H1 (cell line): ENCODE data around the gene ARRDC1. TPM values are rescaled to one million over a fixed set of nuclear protein-coding genes. Genes with fewer than 3 reads are reported as not detected.

ENCODE experiments used
- CTCF ChIA-PET: fragments of 300-600 bp; sonication (Branson Sonifier 250); formaldehyde crosslinking; loops from one replicate; lab custom pipeline; 2021; ENCODE audit not compliant: partially characterized antibody; lab: Charles Lee
- POLR2A ChIA-PET: fragments of 300-600 bp; sonication (Branson Sonifier 250); formaldehyde crosslinking; loops from one replicate; lab custom pipeline; 2021; ENCODE audit warnings: inconsistent platforms; ENCODE audit not compliant: partially characterized antibody; lab: Charles Lee
- DNase-seq, 2 experiments: peaks; one replicate each; pipeline versions ENCODE4 v3.0.0 to v3.0.0-alpha.2; 2010 to 2022; ENCODE audit warnings: low spot score in 2 of 2, low read depth in 1 of 2, mixed read lengths in 1 of 2
- FAIRE-seq: peaks from 2 replicates; lab custom pipeline; 2011; peaks lifted over from hg19 to GRCh38; lab: Jason Lieb, UNC
- H2AFZ ChIP-seq: 2 replicates; pipeline ENCODE4 v1.8.1; 2012; ENCODE audit warnings: low read length, inconsistent platforms
- H2AK5ac ChIP-seq: 2 replicates; pipeline ENCODE4 v1.6.1; 2013; ENCODE audit warnings: low read depth, low read length
- H2BK120ac ChIP-seq: replicated peaks from 2 replicates; pipeline ENCODE3; 2013; ENCODE audit warnings: low read depth, low read length, inconsistent platforms
- H2BK12ac ChIP-seq: 2 replicates; pipeline ENCODE4 v1.6.1; 2013; ENCODE audit warnings: low read depth, low read length
- H2BK15ac ChIP-seq: 2 replicates; pipeline ENCODE4 v1.6.1; 2013; ENCODE audit warnings: low read length
- H2BK20ac ChIP-seq: 2 replicates; pipeline ENCODE4 v1.6.1; 2013; ENCODE audit warnings: low read length
- H2BK5ac ChIP-seq: 2 replicates; pipeline ENCODE4 v1.6.1; 2013; ENCODE audit warnings: low read depth, low read length
- H3K14ac ChIP-seq: 2 replicates; pipeline ENCODE4 v1.6.1; 2013; ENCODE audit warnings: inconsistent platforms; ENCODE audit not compliant: insufficient read length
- H3K18ac ChIP-seq: 2 replicates; pipeline ENCODE4 v1.6.1; 2013; ENCODE audit warnings: low read length; ENCODE audit errors: extremely low read depth
- H3K23ac ChIP-seq: 2 replicates; pipeline ENCODE4 v1.6.1; 2013; ENCODE audit warnings: inconsistent platforms; ENCODE audit not compliant: insufficient read length
- H3K23me2 ChIP-seq: 2 replicates; pipeline ENCODE4 v1.6.1; 2013; ENCODE audit warnings: low read depth, low read length
- H3K27ac ChIP-seq: 2 replicates; pipeline ENCODE4 v1.6.1; 2011; ENCODE audit warnings: low read depth, low read length, inconsistent platforms
- H3K27me3 ChIP-seq, 4 experiments: replicated peaks in 1 of 4; 1 replicate in 1 of 4; 2 replicates in 3 of 4; pipeline versions ENCODE4 v1.6.1 to v1.8.1; 2011 to 2013; ENCODE audit warnings: low read length in 3 of 4, mild to moderate bottlenecking in 3 of 4, inconsistent platforms in 2 of 4, mixed read lengths in 2 of 4, moderate library complexity in 1 of 4; ENCODE audit not compliant: control insufficient read depth in 3 of 4, insufficient read depth in 3 of 4; ENCODE audit errors: extremely low read depth in 1 of 4
- H3K36me3 ChIP-seq, 4 experiments: 2 replicates each; pipeline versions ENCODE4 v1.6.1 to v1.8.1; 2011 to 2013; ENCODE audit warnings: mild to moderate bottlenecking in 4 of 4, low read length in 3 of 4, moderate library complexity in 2 of 4, control low read depth in 1 of 4, inconsistent platforms in 1 of 4; ENCODE audit not compliant: insufficient read depth in 4 of 4, control insufficient read depth in 2 of 4
- H3K4ac ChIP-seq: replicated peaks from 2 replicates; pipeline ENCODE3; 2013; ENCODE audit warnings: low read length, low read depth, mixed read lengths, inconsistent platforms; ENCODE audit not compliant: insufficient read length
- H3K4me1 ChIP-seq, 4 experiments: replicated peaks in 1 of 4; 1 replicate in 1 of 4; 2 replicates in 3 of 4; pipeline versions ENCODE4 v1.6.1 to v1.8.1; 2011 to 2013; ENCODE audit warnings: low read length in 3 of 4, inconsistent platforms in 2 of 4, mixed read lengths in 1 of 4; ENCODE audit not compliant: insufficient read depth in 4 of 4, control insufficient read depth in 3 of 4
- H3K4me2 ChIP-seq, 2 experiments: 2 replicates each; pipeline versions ENCODE4 v1.6.1 to v1.8.1; 2011 to 2013; ENCODE audit warnings: low read depth in 2 of 2, low read length in 2 of 2, control low read depth in 1 of 2, inconsistent platforms in 1 of 2, mild to moderate bottlenecking in 1 of 2; ENCODE audit not compliant: insufficient read depth in 1 of 2
- H3K4me3 ChIP-seq, 4 experiments: fragments of 200-600, 300-600 bp in 1 of 4; sonication (generic), shearing (Covaris generic), sonication (Bioruptor Twin) in 1 of 4; 2 replicates each; pipeline versions ENCODE4 v1.5.1 to v1.8.1; 2011 to 2016; ENCODE audit warnings: low read length in 4 of 4, low read depth in 3 of 4, control low read depth in 2 of 4, inconsistent platforms in 2 of 4, mild to moderate bottlenecking in 2 of 4, mixed read lengths in 1 of 4, moderate library complexity in 1 of 4; ENCODE audit not compliant: insufficient read depth in 2 of 4; ENCODE audit errors: extremely low read depth in 1 of 4
- H3K56ac ChIP-seq: replicated peaks from 2 replicates; pipeline ENCODE3; 2013; ENCODE audit warnings: low read depth, mild to moderate bottlenecking, mixed read lengths, low read length, inconsistent platforms; ENCODE audit not compliant: insufficient read length
- H3K79me1 ChIP-seq: 2 replicates; pipeline ENCODE4 v1.6.1; 2013; ENCODE audit warnings: low read depth, low read length, control low read depth
- H3K79me2 ChIP-seq, 2 experiments: 2 replicates each; pipeline versions ENCODE4 v1.6.1 to v1.8.1; 2012 to 2013; ENCODE audit warnings: low read length in 2 of 2, mild to moderate bottlenecking in 2 of 2, inconsistent platforms in 1 of 2; ENCODE audit not compliant: insufficient read depth in 2 of 2, control insufficient read depth in 1 of 2
- H3K9ac ChIP-seq, 4 experiments: replicated peaks in 1 of 4; 1 replicate in 1 of 4; 2 replicates in 3 of 4; pipeline versions ENCODE4 v1.6.1 to v1.8.1; 2011 to 2013; ENCODE audit warnings: low read depth in 3 of 4, low read length in 3 of 4, control low read depth in 2 of 4, mild to moderate bottlenecking in 2 of 4, moderate library complexity in 2 of 4, inconsistent platforms in 1 of 4; ENCODE audit errors: extremely low read depth in 1 of 4
- H3K9me3 ChIP-seq, 2 experiments: 2 replicates each; pipeline versions ENCODE4 v1.6.1 to v1.8.1; 2012 to 2013; ENCODE audit warnings: mild to moderate bottlenecking in 2 of 2, moderate library complexity in 2 of 2, control low read depth in 1 of 2, inconsistent platforms in 1 of 2, low read depth in 1 of 2, low read length in 1 of 2, mixed read lengths in 1 of 2; ENCODE audit not compliant: insufficient read depth in 2 of 2
- H4K20me1 ChIP-seq, 2 experiments: replicated peaks in 1 of 2; 2 replicates each; pipeline versions ENCODE3 to v1.8.1; 2011 to 2013; ENCODE audit warnings: inconsistent platforms in 2 of 2, low read length in 2 of 2, mild to moderate bottlenecking in 1 of 2; ENCODE audit not compliant: insufficient read depth in 2 of 2, control insufficient read depth in 1 of 2
- H4K5ac ChIP-seq: 2 replicates; pipeline ENCODE4 v1.6.1; 2013; ENCODE audit warnings: low read length, low read depth, mixed read lengths, inconsistent platforms; ENCODE audit not compliant: insufficient read length
- H4K8ac ChIP-seq: 2 replicates; pipeline ENCODE4 v1.8.0; 2013; ENCODE audit warnings: mild to moderate bottlenecking, moderate library complexity, low read length, inconsistent platforms; ENCODE audit not compliant: insufficient read depth; ENCODE audit errors: extremely low read depth
- H4K91ac ChIP-seq: replicated peaks from 2 replicates; pipeline ENCODE3; 2013; ENCODE audit warnings: low read length, mixed read lengths, inconsistent platforms; ENCODE audit not compliant: insufficient read length
- CTCF ChIP-seq, 3 experiments: IDR thresholded peaks; 1 replicate in 2 of 3; 2 replicates in 1 of 3; pipeline versions ENCODE4 v1.5.1 to v1.6.1; 2011; ENCODE audit warnings: low read length in 3 of 3, mild to moderate bottlenecking in 3 of 3, inconsistent platforms in 2 of 3, low read depth in 1 of 3, moderate library complexity in 1 of 3; ENCODE audit not compliant: insufficient read depth in 1 of 3; ENCODE audit errors: control extremely low read depth in 1 of 3
- SAP30 ChIP-seq: fragments of 300-600 bp; sonication (generic); IDR thresholded peaks from 2 replicates; pipeline ENCODE4 v1.7.1; 2012; ENCODE audit warnings: low read length, moderate library complexity, mild to moderate bottlenecking, inconsistent platforms; ENCODE audit not compliant: insufficient read depth, insufficient replicate concordance
- WGBS, 2 experiments: shearing (Covaris generic) in 1 of 2; methylation state at CpG; one replicate each; pipeline versions ENCODE4 v1.1.6 to v1.1.7; 2013 to 2015; ENCODE audit warnings: low lambda C conversion rate in 2 of 2, mixed read lengths in 2 of 2, inconsistent platforms in 1 of 2, low coverage in 1 of 2, missing lambda C conversion rate in 1 of 2; ENCODE audit not compliant: insufficient replicate concordance in 2 of 2, insufficient coverage in 1 of 2, insufficient read length in 1 of 2; ENCODE audit errors: extremely low coverage in 1 of 2, missing lambda C conversion rate in 1 of 2; 5-methylcytosine and 5-hydroxymethylcytosine counted together
- polyA plus RNA-seq, 7 experiments: library from polyadenylated mRNA; depleted of rRNA in 3 of 7; stranded (reverse) in 5 of 7; unstranded in 2 of 7; fragments of >200 nt in 5 of 7; fragments of 200-250 nt in 2 of 7; gene quantifications; 1 replicate in 5 of 7; 2 replicates in 1 of 7; 4 replicates in 1 of 7; pipeline versions ENCODE4 v1.2.1 to v1.2.3, GENCODE V29; 2011 to 2013; ENCODE audit warnings: missing spikeins in 2 of 7, mixed read lengths in 2 of 7
- total RNA-seq: library from RNA; stranded (reverse); fragmentation: NEBNext Ultra II Directional; extraction: Animal tissue kit (Norgen Biotek cat#: 25700); gene quantifications from 2 replicates; pipeline ENCODE4 v1.2.1, GENCODE V29; 2021

ARRDC1 gene
- total and polyA plus RNA-seq, 2 of the 8 experiments (the other 6 are each of a cell fraction or from before 2014, with no cell fraction given), result 22.0 to 58.4 TPM

- 89% methylated on average over 22 of the region's 25 CpGs; no CpG with 5 or more reads in 1 of the 2 experiments for WGBS, 2 experiments
- Histone ChIP-seq H3K27me3 (no peaks in the 10 kb centered on the region), H3K79me2 (peaks cover 5 to 22% of the 10 kb centered on the region in 2 experiments), H3K4me1 (peaks cover 0 to 9% (median 5%) of the 10 kb centered on the region in 4 experiments; a peak in 4 of 7 replicates), H2BK12ac (no peak overlapping the region), H2AFZ (no peak overlapping the region), H3K27ac (no peak overlapping the region), H3K14ac (no peak overlapping the region), H2BK15ac (no peak overlapping the region), H3K23ac (no peak overlapping the region), H4K8ac (peak overlapping the region; percentile 3; the same call in 1 of the 2 replicates), H2BK120ac (no peak overlapping the region), H3K79me1 (peaks cover 5% of the 10 kb centered on the region; the same call in 1 of the 2 replicates), H4K20me1 (peaks cover 10 to 22% of the 10 kb centered on the region in 2 experiments), H3K4ac (no peak overlapping the region), H4K5ac (no peak overlapping the region), H3K56ac (no peak overlapping the region)
- FAIRE-seq (no peak), DNase-seq (no peak)
- POLR2A ChIA-PET, result interaction anchor here (0.8 to 1.7 kb wide), 3 partner anchors 12 to 60 kb away, joined by 3 to 4 read pairs (median 4); no protein-coding TSS in a partner anchor
- TF ChIP-seq CTCF (IDR thresholded peaks at IDR 0.05; ENCODE audit: control extremely low read depth in 1 of 3, insufficient read depth in 1 of 3, low read depth in 1 of 3, low read length in 3 of 3) (peak in 2 of 3 experiments; percentile 35 to 47; a peak in 3 of 4 replicates), SAP30 (no peak)
- TF ChIP-seq, all 59 proteins: peak for 1
- no peak overlapping the region for H3K4me2 ChIP-seq
- H3K9ac ChIP-seq, result no peak overlapping the region
- no peak overlapping the region for H2BK20ac ChIP-seq
- no peak overlapping the region for H3K18ac ChIP-seq
- H4K91ac ChIP-seq, result no peak overlapping the region
- CTCF ChIA-PET, result interaction anchor here (0.6 to 2.4 kb wide), 5 partner anchors 12 to 177 kb away, joined by 3 to 14 read pairs (median 4); no protein-coding TSS in a partner anchor
- no peak overlapping the region for H2AK5ac ChIP-seq
- H2BK5ac ChIP-seq, result no peak overlapping the region
- peaks cover 3 to 25% (median 11%) of the 10 kb centered on the region in 4 experiments; a peak in 6 of 8 replicates for H3K36me3 ChIP-seq
- no peak overlapping the region for H3K4me3 ChIP-seq
- peaks cover 4% of the 10 kb centered on the region; the same call in 1 of the 2 replicates for H3K23me2 ChIP-seq
- no peaks in the 10 kb centered on the region for H3K9me3 ChIP-seq
Measured at GRCh38 chr9:137614631-137615386, 9.3 kb downstream of the ARRDC1 start.
